A549 (cell line): ENCODE measurements around the gene CCL4. TPM values are rescaled to one million over a fixed set of nuclear protein-coding genes. Genes with fewer than 3 reads are reported as not detected.
A peak's percentile ranks its signal among the peaks of the same experiment; 100 is the strongest.

Experiments
- ATAC-seq, 2 experiments: fragments of 200-7000 bp in 1 of 2; fragments of >200 bp in 1 of 2; cut with Nextera tagmentation in 1 of 2; cut with Tn5 transposase in 1 of 2; 3 replicates each; pipeline versions ENCODE4 v1.8.0 to v1.9.1; 2018 to 2020; ENCODE audit warnings: mild to moderate bottlenecking in 1 of 2, moderate library complexity in 1 of 2
- CTCF ChIA-PET: fragments of 300-600 bp; sonication (Branson Sonifier 250); formaldehyde crosslinking; extraction: SDS; loops from one replicate; lab custom pipeline; 2021; ENCODE audit warnings: antibody characterized with exemption, inconsistent platforms; lab: Yijun Ruan, JAX
- POLR2A ChIA-PET: fragments of 350-600 bp; formaldehyde crosslinking; extraction: SDS; loops from one replicate; lab custom pipeline; 2021; ENCODE audit warnings: antibody characterized with exemption, inconsistent platforms; lab: Yijun Ruan, JAX
- DNase-seq, 2 experiments: peaks; one replicate each; pipeline versions ENCODE4 v3.0.0 to v3.0.0-alpha.2; 2011 to 2016; ENCODE audit warnings: low read depth in 1 of 2, low spot score in 1 of 2
- FAIRE-seq: peaks from 2 replicates; lab custom pipeline; 2011; peaks lifted over from hg19 to GRCh38; lab: Jason Lieb, UNC
- H3K27ac ChIP-seq, 2 experiments: fragments of >200 bp; sonication (Bioruptor Twin); formaldehyde crosslinking; 3 replicates each; pipeline ENCODE4 v1.5.1; 2016 to 2017
- H3K4me1 ChIP-seq: fragments of >200 bp; sonication (Bioruptor Twin); formaldehyde crosslinking; 3 replicates; pipeline ENCODE4 v1.6.1; 2016
- H3K4me2 ChIP-seq: fragments of >200 bp; sonication (Bioruptor Twin); formaldehyde crosslinking; 3 replicates; pipeline ENCODE4 v1.6.1; 2016
- H3K4me3 ChIP-seq: fragments of >200 bp; sonication (Bioruptor Twin); formaldehyde crosslinking; 3 replicates; pipeline ENCODE4 v1.5.1; 2016
- H3K9me3 ChIP-seq: fragments of >200 bp; sonication (Bioruptor Twin); formaldehyde crosslinking; 3 replicates; pipeline ENCODE4 v1.6.1; 2016
- CBX2 ChIP-seq: fragments of 200-600 bp; sonication (generic); IDR thresholded peaks from 2 replicates; pipeline ENCODE4 v1.6.1; 2016; ENCODE audit warnings: low read depth, mild to moderate bottlenecking, borderline replicate concordance
- CBX8 ChIP-seq: fragments of 200-600 bp; sonication (generic); IDR thresholded peaks from 2 replicates; pipeline ENCODE4 v1.6.1; 2016
- CEBPB ChIP-seq, 2 experiments: fragments of >200 bp in 1 of 2; sonication (Bioruptor Twin) in 1 of 2; formaldehyde crosslinking in 1 of 2; IDR thresholded peaks; 2 replicates each; pipeline ENCODE4 v1.6.1; 2012 to 2016
- CHD4 ChIP-seq: fragments of 200-600 bp; sonication (generic); IDR thresholded peaks from 2 replicates; pipeline ENCODE4 v1.6.1; 2016; ENCODE audit warnings: antibody characterized with exemption, mild to moderate bottlenecking, borderline replicate concordance
- EHF ChIP-seq: fragments of 250-450 bp; sonication (Bioruptor Pico); IDR thresholded peaks from 2 replicates; pipeline ENCODE4 v1.5.0; 2020; ENCODE audit warnings: mild to moderate bottlenecking
- EHMT2 ChIP-seq: fragments of 200-600 bp; sonication (generic); IDR thresholded peaks from 2 replicates; pipeline ENCODE4 v1.6.1; 2016; ENCODE audit warnings: antibody characterized with exemption, low read depth, mild to moderate bottlenecking, moderate library complexity
- FOSB ChIP-seq: fragments of 250-450 bp; sonication (Bioruptor Pico); IDR thresholded peaks from 2 replicates; pipeline ENCODE4 v1.5.0; 2020; ENCODE audit warnings: mild to moderate bottlenecking, moderate library complexity
- GATA3 ChIP-seq: IDR thresholded peaks from 2 replicates; pipeline ENCODE4 v1.6.1; 2012; ENCODE audit warnings: borderline replicate concordance
- HDAC2 ChIP-seq: fragments of 200-600 bp; sonication (generic); IDR thresholded peaks from 2 replicates; pipeline ENCODE4 v1.6.1; 2016
- HOXB13 ChIP-seq: fragments of 250-450 bp; sonication (Bioruptor Pico); IDR thresholded peaks from 2 replicates; pipeline ENCODE4 v1.5.0; 2020; ENCODE audit warnings: low read depth, mild to moderate bottlenecking, moderate library complexity
- HOXB5 ChIP-seq: fragments of 250-450 bp; sonication (Bioruptor Pico); IDR thresholded peaks from 2 replicates; pipeline ENCODE4 v1.5.0; 2020; ENCODE audit warnings: mild to moderate bottlenecking, moderate library complexity
- MAFK ChIP-seq: fragments of 450-650 bp; IDR thresholded peaks from 2 replicates; pipeline ENCODE4 v1.6.1; 2014; ENCODE audit not compliant: partially characterized antibody
- MYC ChIP-seq: IDR thresholded peaks from 2 replicates; pipeline ENCODE4 v1.6.1; 2012; ENCODE audit warnings: mild to moderate bottlenecking, inconsistent platforms, low read length, improper control_type of control experiment, borderline replicate concordance
- RARB ChIP-seq: fragments of 250-450 bp; sonication (Bioruptor Pico); IDR thresholded peaks from 2 replicates; pipeline ENCODE4 v1.8.0; 2021; ENCODE audit warnings: mild to moderate bottlenecking, moderate library complexity
- RCOR1 ChIP-seq: fragments of 150-350 bp; IDR thresholded peaks from 2 replicates; pipeline ENCODE4 v1.6.1; 2014; ENCODE audit warnings: antibody characterized with exemption, low read length, low read depth
- RNF2 ChIP-seq: fragments of 200-600 bp; sonication (generic); IDR thresholded peaks from 2 replicates; pipeline ENCODE4 v1.6.1; 2016; ENCODE audit warnings: low read depth, mild to moderate bottlenecking, antibody characterized with exemption, moderate library complexity, borderline replicate concordance
- SREBF2 ChIP-seq: fragments of 450-650 bp; IDR thresholded peaks from 2 replicates; pipeline ENCODE4 v1.6.1; 2014; ENCODE audit warnings: mild to moderate bottlenecking, moderate library complexity
- ZC3H11A ChIP-seq: fragments of 450-650 bp; IDR thresholded peaks from 2 replicates; pipeline ENCODE4 v1.6.1; 2014; ENCODE audit warnings: antibody characterized with exemption, mild to moderate bottlenecking
- ZFP36 ChIP-seq: fragments of 450-650 bp; IDR thresholded peaks from 2 replicates; pipeline ENCODE4 v1.6.1; 2014; ENCODE audit warnings: borderline replicate concordance; ENCODE audit not compliant: partially characterized antibody
- ZSCAN20 ChIP-seq: fragments of 250-450 bp; sonication (Bioruptor Pico); IDR thresholded peaks from 2 replicates; pipeline ENCODE4 v1.8.0; 2022; ENCODE audit warnings: mild to moderate bottlenecking, moderate library complexity
- WGBS: methylation state at CpG from one replicate; pipeline ENCODE4 v1.1.6; 2017; ENCODE audit errors: missing lambda C conversion rate; 5-methylcytosine and 5-hydroxymethylcytosine counted together
- polyA plus RNA-seq, 4 experiments: library from polyadenylated mRNA; depleted of rRNA in 3 of 4; stranded (reverse); fragments of >200 nt; fragmentation: RNase III in 1 of 4; extraction: RNeasy Plus Mini Kit Qiagen cat#74134 plus additional on column Dnase treatment in 1 of 4; gene quantifications; 2 replicates in 3 of 4; 3 replicates in 1 of 4; pipeline ENCODE4 v1.2.3, GENCODE V29; 2011 to 2017
- TF ChIP-seq, protein P1 (sequence below): fragments of 450-650 bp; IDR thresholded peaks from 2 replicates; pipeline ENCODE4 v1.6.1; 2014; ENCODE audit warnings: antibody characterized with exemption
- TF ChIP-seq, protein P2 (sequence below): IDR thresholded peaks from 2 replicates; pipeline ENCODE4 v1.6.1; 2012
- TF ChIP-seq, protein P3 (sequence below): fragments of >200 bp; sonication (Bioruptor Twin); formaldehyde crosslinking; IDR thresholded peaks from 3 replicates; pipeline ENCODE4 v1.6.1; 2016
- TF ChIP-seq, protein P4 (sequence below): IDR thresholded peaks from 2 replicates; pipeline ENCODE4 v1.6.1; 2012; ENCODE audit warnings: low read depth, borderline replicate concordance

Gene CCL4
- polyA plus RNA-seq, 2 of the 4 experiments (the other 2 are of a cell fraction), result not detected

DNA sequence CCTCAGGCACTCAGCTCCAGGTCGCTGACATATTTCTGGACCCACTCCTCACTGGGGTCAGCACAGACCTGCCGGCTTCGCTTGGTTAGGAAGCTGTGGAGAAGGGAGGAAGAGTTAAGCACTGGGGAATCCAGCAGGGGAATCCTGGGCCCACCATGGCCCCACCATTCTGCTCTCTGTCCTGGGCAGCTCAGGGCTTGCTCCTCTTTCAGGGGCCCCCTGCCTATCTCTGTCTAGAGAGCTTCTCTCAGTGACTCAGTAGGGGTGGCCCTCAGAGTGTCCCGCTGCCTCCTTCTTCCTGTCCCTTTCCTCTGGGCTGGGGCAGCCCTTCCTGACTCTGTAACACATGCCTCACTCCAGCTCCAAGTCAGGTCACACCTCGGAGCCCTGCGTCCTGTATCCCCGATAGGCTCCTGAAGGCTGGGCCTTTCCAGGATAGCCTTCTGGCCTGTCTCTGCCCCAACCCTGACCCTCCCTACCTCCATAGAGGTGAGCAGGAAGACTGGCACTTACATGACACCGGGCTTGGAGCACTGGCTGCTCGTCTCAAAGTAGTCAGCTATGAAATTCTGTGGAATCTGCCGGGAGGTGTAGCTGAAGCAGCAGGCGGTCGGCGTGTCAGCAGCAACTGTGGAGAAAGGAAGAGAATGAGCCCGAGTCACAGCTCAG is 14.8 kb upstream of the CCL4 start:
- H3K27ac ChIP-seq, result no peak overlapping the region
- DNase-seq (no peak), ATAC-seq (peak; percentile 16 to 38; a peak in 2 of 6 replicates), FAIRE-seq (no peak)
- H3K9me3 ChIP-seq, result no peaks in the 10 kb centered on the region
- H3K4me1 ChIP-seq, result no peaks in the 10 kb centered on the region
- WGBS, result 60% methylated on average over 14 of the region's 14 CpGs
- CTCF ChIA-PET, result interaction anchor here (0.8 to 1.6 kb wide), 4 partner anchors 29 to 395 kb away, joined by 3 to 5 read pairs (median 3); no protein-coding TSS in a partner anchor
- no peak overlapping the region for H3K4me3 ChIP-seq
- POLR2A ChIA-PET, result no interaction called here
- TF ChIP-seq RNF2 (no peak), CEBPB (IDR thresholded peaks at IDR 0.05) (no peak), EHF (no peak), CBX8 (no peak), EHMT2 (no peak), RCOR1 (no peak), GATA3 (no peak), MAFK (no peak), FOSB (no peak), RARB (no peak)
- TF ChIP-seq, protein P1, sequence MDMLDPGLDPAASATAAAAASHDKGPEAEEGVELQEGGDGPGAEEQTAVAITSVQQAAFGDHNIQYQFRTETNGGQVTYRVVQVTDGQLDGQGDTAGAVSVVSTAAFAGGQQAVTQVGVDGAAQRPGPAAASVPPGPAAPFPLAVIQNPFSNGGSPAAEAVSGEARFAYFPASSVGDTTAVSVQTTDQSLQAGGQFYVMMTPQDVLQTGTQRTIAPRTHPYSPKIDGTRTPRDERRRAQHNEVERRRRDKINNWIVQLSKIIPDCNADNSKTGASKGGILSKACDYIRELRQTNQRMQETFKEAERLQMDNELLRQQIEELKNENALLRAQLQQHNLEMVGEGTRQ, result no peak
- H3K4me2 ChIP-seq, result no peak overlapping the region

DNA sequence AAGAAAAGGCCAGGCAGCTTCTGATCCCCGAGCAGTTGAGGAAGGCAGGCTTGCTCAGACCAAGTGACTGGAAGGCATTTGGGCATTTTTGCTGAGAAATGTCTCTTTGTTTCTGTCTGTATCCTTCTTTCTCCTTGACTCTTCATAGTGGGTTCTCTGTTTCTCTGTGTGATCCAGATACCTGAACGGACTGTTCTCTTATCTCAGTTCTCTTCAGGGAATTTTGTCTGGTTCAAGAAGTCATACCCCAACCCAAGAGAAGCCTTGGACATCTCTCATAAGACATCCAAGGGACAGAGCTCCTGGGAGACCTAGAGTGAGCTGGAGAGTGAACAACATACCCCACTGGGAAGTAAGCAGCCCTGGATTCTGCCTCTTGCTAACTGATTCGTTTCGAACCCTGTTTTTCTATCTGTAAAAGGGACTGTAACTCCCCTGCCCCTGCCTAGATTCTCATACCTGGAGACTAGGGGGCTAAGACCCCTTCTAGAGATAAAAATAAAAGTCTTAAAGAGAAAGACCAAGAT is 14.2 kb upstream of the CCL4 start:
- 2% methylated on average over 4 of the region's 4 CpGs for WGBS
- Histone ChIP-seq H3K9me3 (no peaks in the 10 kb centered on the region), H3K4me2 (no peak overlapping the region), H3K27ac (no peak overlapping the region), H3K4me1 (no peaks in the 10 kb centered on the region), H3K4me3 (no peak overlapping the region)
- POLR2A ChIA-PET, result no interaction called here
- DNase-seq (no peak), FAIRE-seq (no peak), ATAC-seq (no peak)
- CTCF ChIA-PET, result interaction anchor here (1.1 to 1.6 kb wide), 3 partner anchors 16 to 394 kb away, joined by 3 to 5 read pairs (median 4); no protein-coding TSS in a partner anchor
- TF ChIP-seq RNF2 (peak; percentile 42; the same call in 1 of the 2 replicates), HOXB13 (CRISPR knock-in tag) (no peak)

DNA sequence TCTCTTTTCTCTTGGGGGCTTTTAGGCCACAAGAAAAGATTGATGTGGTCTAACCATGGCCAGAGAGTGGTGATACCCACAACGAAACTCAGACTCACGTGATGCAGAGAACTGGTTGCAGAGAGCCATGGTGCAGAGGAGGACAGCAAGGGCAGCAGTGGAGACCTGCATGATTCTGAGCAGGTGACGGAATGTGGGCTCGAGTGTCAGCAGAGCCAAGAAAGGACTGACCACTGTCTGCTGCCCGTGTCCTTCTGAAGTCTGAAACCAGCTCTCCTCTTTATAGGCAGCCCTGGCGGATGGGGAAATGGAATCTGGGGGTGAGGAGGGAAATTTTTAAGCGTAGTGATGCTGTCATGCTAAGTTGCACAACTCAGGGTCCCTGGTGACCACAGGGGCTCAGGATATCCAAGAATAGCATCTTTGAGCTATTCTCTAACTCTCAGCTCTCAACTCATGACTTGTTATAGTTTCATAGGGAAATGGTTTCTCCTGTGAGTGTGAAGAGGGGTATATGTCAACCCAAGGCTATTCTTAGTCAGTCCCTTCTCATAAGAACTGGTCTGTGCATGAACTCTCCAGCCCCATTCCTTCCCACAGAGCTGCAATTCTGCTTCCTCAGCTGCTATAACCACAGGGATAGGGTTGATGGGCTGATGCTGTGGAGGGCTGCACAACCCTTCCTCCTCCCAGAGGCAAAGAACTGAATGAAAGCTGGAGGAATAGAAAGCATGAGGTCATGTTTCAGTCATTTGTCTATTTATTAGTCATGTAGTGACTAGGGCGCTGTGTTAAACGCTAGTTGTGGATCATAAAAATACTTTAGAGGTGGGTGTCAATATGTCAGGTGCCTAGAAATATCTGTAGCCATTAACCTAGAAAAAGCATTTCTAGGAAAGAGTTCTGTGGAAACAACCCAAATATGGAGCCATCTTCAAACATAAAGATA is 13.5 kb upstream of the CCL4 start, which contains the start of gene CCL3:
Gene CCL3 (minus strand): TSS at position 256 of the 949 bp plus-strand sequence. CDS start 85 bp downstream, at position 171.
- FAIRE-seq (no peak), DNase-seq (no peak)
- POLR2A ChIA-PET, result no interaction called here

More for the DNA sequence above, 13.5 kb upstream of the CCL4 start, which contains the start of gene CCL3:
- TF ChIP-seq MYC (no peak), ZC3H11A (no peak), RARB (no peak), SREBF2 (no peak), ZFP36 (no peak), ZSCAN20 (no peak), CHD4 (no peak), HOXB5 (CRISPR knock-in tag) (no peak), CBX8 (no peak), HDAC2 (no peak), CBX2 (no peak)
- TF ChIP-seq, protein P2, sequence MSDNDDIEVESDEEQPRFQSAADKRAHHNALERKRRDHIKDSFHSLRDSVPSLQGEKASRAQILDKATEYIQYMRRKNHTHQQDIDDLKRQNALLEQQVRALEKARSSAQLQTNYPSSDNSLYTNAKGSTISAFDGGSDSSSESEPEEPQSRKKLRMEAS, result no peak
- TF ChIP-seq, protein P3, sequence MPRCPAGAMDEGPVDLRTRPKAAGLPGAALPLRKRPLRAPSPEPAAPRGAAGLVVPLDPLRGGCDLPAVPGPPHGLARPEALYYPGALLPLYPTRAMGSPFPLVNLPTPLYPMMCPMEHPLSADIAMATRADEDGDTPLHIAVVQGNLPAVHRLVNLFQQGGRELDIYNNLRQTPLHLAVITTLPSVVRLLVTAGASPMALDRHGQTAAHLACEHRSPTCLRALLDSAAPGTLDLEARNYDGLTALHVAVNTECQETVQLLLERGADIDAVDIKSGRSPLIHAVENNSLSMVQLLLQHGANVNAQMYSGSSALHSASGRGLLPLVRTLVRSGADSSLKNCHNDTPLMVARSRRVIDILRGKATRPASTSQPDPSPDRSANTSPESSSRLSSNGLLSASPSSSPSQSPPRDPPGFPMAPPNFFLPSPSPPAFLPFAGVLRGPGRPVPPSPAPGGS, result no peak
- TF ChIP-seq, protein P4, sequence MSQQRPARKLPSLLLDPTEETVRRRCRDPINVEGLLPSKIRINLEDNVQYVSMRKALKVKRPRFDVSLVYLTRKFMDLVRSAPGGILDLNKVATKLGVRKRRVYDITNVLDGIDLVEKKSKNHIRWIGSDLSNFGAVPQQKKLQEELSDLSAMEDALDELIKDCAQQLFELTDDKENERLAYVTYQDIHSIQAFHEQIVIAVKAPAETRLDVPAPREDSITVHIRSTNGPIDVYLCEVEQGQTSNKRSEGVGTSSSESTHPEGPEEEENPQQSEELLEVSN, result no peak
- TF ChIP-seq, protein P1, result no peak
- H3K4me2 ChIP-seq, result no peak within 1 kb of the TSS
- no peak within 1 kb of the TSS for H3K27ac ChIP-seq
- CTCF ChIA-PET, result interaction anchor here (1.2 kb wide), 1 partner anchor 17 kb away, joined by 4 read pairs; no protein-coding TSS in a partner anchor
- H3K4me1 ChIP-seq, result no peaks in the 10 kb centered on the region
- no peak for ATAC-seq
- H3K9me3 ChIP-seq, result no peaks in the 10 kb centered on the region
- WGBS, result 18% methylated on average over 9 of the region's 9 CpGs
- no peak within 1 kb of the TSS for H3K4me3 ChIP-seq
